ENCODE results near the gene EXT2.

DNA sequence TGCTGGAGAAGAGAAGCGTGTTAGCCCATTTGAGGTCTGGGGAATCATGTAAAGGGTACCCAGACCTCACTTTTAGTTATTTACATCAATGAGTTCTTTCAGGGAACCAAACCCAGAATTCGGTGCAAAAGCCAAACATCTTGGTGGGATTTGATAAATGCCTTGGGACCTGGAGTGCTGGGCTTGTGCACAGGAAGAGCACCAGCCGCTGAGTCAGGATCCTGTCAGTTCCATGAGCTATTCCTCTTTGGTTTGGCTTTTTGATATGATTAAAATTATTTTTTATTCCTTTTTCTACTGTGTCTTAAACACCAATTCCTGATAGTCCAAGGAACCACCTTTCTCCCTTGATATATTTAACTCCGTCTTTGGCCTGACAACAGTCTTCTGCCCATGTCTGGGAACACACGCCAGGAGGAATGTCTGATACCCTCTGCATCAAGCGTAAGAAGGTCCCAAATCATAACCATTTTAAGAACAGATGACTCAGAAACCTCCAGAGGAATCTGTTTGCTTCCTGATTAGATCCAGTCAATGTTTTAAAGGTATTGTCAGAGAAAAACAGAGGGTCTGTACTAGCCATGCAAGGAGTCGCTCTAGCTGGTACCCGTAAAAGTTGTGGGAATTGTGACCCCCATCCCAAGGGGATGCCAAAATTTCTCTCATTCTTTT is 149.3 kb downstream of the EXT2 start:
- TF ChIP-seq, protein P1, sequence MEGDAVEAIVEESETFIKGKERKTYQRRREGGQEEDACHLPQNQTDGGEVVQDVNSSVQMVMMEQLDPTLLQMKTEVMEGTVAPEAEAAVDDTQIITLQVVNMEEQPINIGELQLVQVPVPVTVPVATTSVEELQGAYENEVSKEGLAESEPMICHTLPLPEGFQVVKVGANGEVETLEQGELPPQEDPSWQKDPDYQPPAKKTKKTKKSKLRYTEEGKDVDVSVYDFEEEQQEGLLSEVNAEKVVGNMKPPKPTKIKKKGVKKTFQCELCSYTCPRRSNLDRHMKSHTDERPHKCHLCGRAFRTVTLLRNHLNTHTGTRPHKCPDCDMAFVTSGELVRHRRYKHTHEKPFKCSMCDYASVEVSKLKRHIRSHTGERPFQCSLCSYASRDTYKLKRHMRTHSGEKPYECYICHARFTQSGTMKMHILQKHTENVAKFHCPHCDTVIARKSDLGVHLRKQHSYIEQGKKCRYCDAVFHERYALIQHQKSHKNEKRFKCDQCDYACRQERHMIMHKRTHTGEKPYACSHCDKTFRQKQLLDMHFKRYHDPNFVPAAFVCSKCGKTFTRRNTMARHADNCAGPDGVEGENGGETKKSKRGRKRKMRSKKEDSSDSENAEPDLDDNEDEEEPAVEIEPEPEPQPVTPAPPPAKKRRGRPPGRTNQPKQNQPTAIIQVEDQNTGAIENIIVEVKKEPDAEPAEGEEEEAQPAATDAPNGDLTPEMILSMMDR (IDR thresholded peaks at IDR 0.05; ENCODE audit: poor library complexity) = no peak
- TF ChIP-seq EZH2 (IDR thresholded peaks at IDR 0.05; ENCODE audit: borderline replicate concordance) = no peak

Measured in hepatocyte (in vitro differentiated cells).